OCI-LY1 (cell line): ENCODE measurements around the gene SLC2A9.

Experiments used
- H2AFZ ChIP-seq: fragments of 200-600 bp; sonication (generic), shearing (Covaris generic); 2 replicates; pipeline ENCODE4 v1.6.0; 2014; ENCODE audit warnings: antibody characterized with exemption, mild to moderate bottlenecking, low read length
- H3F3A ChIP-seq: fragments of 200-600 bp; sonication (generic), shearing (Covaris generic); 2 replicates; pipeline ENCODE4 v1.6.0; 2014; ENCODE audit warnings: mild to moderate bottlenecking, antibody characterized with exemption, low read length, moderate library complexity; ENCODE audit not compliant: insufficient read depth
- H3K27ac ChIP-seq: fragments of 200-600 bp; sonication (generic); 2 replicates; pipeline ENCODE4 v1.5.1; 2014; ENCODE audit warnings: low read length, mixed run types, mild to moderate bottlenecking, low read depth; ENCODE audit not compliant: poor library complexity, severe bottlenecking
- H3K27me3 ChIP-seq: fragments of 200-600 bp; sonication (generic); 2 replicates; pipeline ENCODE4 v1.6.0; 2014; ENCODE audit warnings: antibody characterized with exemption, mild to moderate bottlenecking, low read length, moderate library complexity; ENCODE audit not compliant: insufficient read depth
- H3K36me3 ChIP-seq: fragments of 200-600 bp; sonication (generic); 2 replicates; pipeline ENCODE4 v1.6.1; 2014; ENCODE audit warnings: mild to moderate bottlenecking, antibody characterized with exemption, low read length, moderate library complexity, mixed read lengths; ENCODE audit not compliant: insufficient read depth
- H3K4me1 ChIP-seq: fragments of 200-600 bp; sonication (generic); 2 replicates; pipeline ENCODE4 v1.5.1; 2014; ENCODE audit warnings: mild to moderate bottlenecking, low read length, moderate library complexity; ENCODE audit not compliant: insufficient read depth, severe bottlenecking
- H3K4me2 ChIP-seq: fragments of 200-600 bp; sonication (generic), shearing (Covaris generic); 2 replicates; pipeline ENCODE4 v1.6.1; 2014; ENCODE audit warnings: low read length
- H3K4me3 ChIP-seq: fragments of 200-600 bp; sonication (generic); 2 replicates; pipeline ENCODE4 v1.5.1; 2014; ENCODE audit warnings: low read length, low read depth, mild to moderate bottlenecking, mixed read lengths; ENCODE audit not compliant: poor library complexity, severe bottlenecking
- H3K79me2 ChIP-seq: fragments of 200-600 bp; shearing (Covaris generic); 2 replicates; pipeline ENCODE4 v1.6.1; 2016; ENCODE audit warnings: mixed run types, low read length, mixed read lengths; ENCODE audit not compliant: insufficient read depth
- H3K9ac ChIP-seq: fragments of 200-600 bp; sonication (generic), shearing (Covaris generic); 2 replicates; pipeline ENCODE4 v1.6.1; 2014; ENCODE audit warnings: mild to moderate bottlenecking, low read length, mixed read lengths
- H3K9me2 ChIP-seq: fragments of 200-600 bp; sonication (generic), shearing (Covaris generic); 2 replicates; pipeline ENCODE4 v1.6.1; 2014; ENCODE audit warnings: low read depth, mild to moderate bottlenecking, low read length, mixed read lengths
- H3K9me3 ChIP-seq: fragments of 200-600 bp; shearing (Covaris generic); 2 replicates; pipeline ENCODE4 v1.6.1; 2014; ENCODE audit warnings: low read length, mixed read lengths
- H4K20me1 ChIP-seq: fragments of 200-600 bp; sonication (generic), shearing (Covaris generic); 2 replicates; pipeline ENCODE4 v1.6.0; 2016; ENCODE audit warnings: mild to moderate bottlenecking, low read length; ENCODE audit not compliant: insufficient read depth
- CTCF ChIP-seq: fragments of 200-600 bp; sonication (generic), shearing (Covaris generic); IDR thresholded peaks from 2 replicates; pipeline ENCODE4 v1.5.1; 2017; ENCODE audit warnings: mild to moderate bottlenecking, antibody characterized with exemption, low read length, moderate library complexity, mixed read lengths
- EZH2 ChIP-seq: fragments of 200-600 bp; sonication (generic), shearing (Covaris generic); IDR thresholded peaks from 2 replicates; pipeline ENCODE4 v1.8.0; 2017; ENCODE audit warnings: borderline replicate concordance, mixed run types, mild to moderate bottlenecking, antibody characterized with exemption, low read length, moderate library complexity, mixed read lengths

The SLC2A9 gene

GRCh38 chr4:10055871-10056270 is 34.6 kb upstream of the SLC2A9 start:
- Histone ChIP-seq H3K9me2 (no peaks in the 10 kb centered on the region), H3K36me3 (no peaks in the 10 kb centered on the region), H4K20me1 (no peaks in the 10 kb centered on the region), H2AFZ (no peak overlapping the region), H3K27me3 (no peaks in the 10 kb centered on the region), H3K9ac (no peak overlapping the region), H3K27ac (no peak overlapping the region), H3F3A (no peaks in the 10 kb centered on the region), H3K9me3 (no peaks in the 10 kb centered on the region), H3K79me2 (no peaks in the 10 kb centered on the region), H3K4me3 (no peak overlapping the region), H3K4me2 (no peak overlapping the region), H3K4me1 (no peaks in the 10 kb centered on the region)
- TF ChIP-seq CTCF (no peak), EZH2 (no peak)

GRCh38 chr4:10054571-10055041 is 33.3 kb upstream of the SLC2A9 start:
- no peak overlapping the region for H2AFZ ChIP-seq
- H3K9ac ChIP-seq, result no peak overlapping the region
- no peaks in the 10 kb centered on the region for H3K4me1 ChIP-seq
- H3K79me2 ChIP-seq, result no peaks in the 10 kb centered on the region
- no peaks in the 10 kb centered on the region for H3K36me3 ChIP-seq
- H3K27me3 ChIP-seq, result no peaks in the 10 kb centered on the region
- H3K4me3 ChIP-seq, result no peak overlapping the region
- H3K4me2 ChIP-seq, result no peak overlapping the region
- TF ChIP-seq CTCF (no peak), EZH2 (no peak)
- no peaks in the 10 kb centered on the region for H3K9me2 ChIP-seq
- H3K9me3 ChIP-seq, result no peaks in the 10 kb centered on the region
- H4K20me1 ChIP-seq, result no peaks in the 10 kb centered on the region
- no peaks in the 10 kb centered on the region for H3F3A ChIP-seq
- H3K27ac ChIP-seq, result no peak overlapping the region

- Histone ChIP-seq H3K9me3 (no peaks in the 10 kb centered on the region), H3K4me1 (no peaks in the 10 kb centered on the region), H3K27ac (no peak overlapping the region), H3K4me3 (no peak overlapping the region), H2AFZ (no peak overlapping the region), H3K9ac (no peak overlapping the region), H3K9me2 (no peaks in the 10 kb centered on the region), H3F3A (no peaks in the 10 kb centered on the region), H3K4me2 (no peak overlapping the region), H4K20me1 (no peaks in the 10 kb centered on the region), H3K36me3 (no peaks in the 10 kb centered on the region), H3K27me3 (no peaks in the 10 kb centered on the region), H3K79me2 (no peaks in the 10 kb centered on the region)
- TF ChIP-seq CTCF, result no peak
- TF ChIP-seq EZH2, result no peak
Measured at GRCh38 chr4:10053635-10054453, 32.5 kb upstream of the SLC2A9 start.
